Thyroid gland (tissue), 4 donors: ENCODE measurements around the gene RGS16.

Experiments
- POLR2A ChIP-seq, 2 donors: fragments of 450-650 bp; IDR thresholded peaks; one replicate each; pipeline ENCODE4 v1.6.1; 2017; ENCODE audit warnings: antibody characterized with exemption in 2 of 2, mild to moderate bottlenecking in 2 of 2, moderate library complexity in 1 of 2
- TF ChIP-seq, protein P1 (sequence below), 6 experiments: fragments of 200-600 bp in 3 of 6; fragments of 450-650 bp in 3 of 6; sonication (generic) in 3 of 6; IDR thresholded peaks; one replicate each; pipeline ENCODE4 v1.5.1; 2016 to 2019; ENCODE audit warnings: antibody characterized with exemption in 6 of 6, mild to moderate bottlenecking in 2 of 6, inconsistent platforms in 1 of 6, moderate library complexity in 1 of 6

DNA sequence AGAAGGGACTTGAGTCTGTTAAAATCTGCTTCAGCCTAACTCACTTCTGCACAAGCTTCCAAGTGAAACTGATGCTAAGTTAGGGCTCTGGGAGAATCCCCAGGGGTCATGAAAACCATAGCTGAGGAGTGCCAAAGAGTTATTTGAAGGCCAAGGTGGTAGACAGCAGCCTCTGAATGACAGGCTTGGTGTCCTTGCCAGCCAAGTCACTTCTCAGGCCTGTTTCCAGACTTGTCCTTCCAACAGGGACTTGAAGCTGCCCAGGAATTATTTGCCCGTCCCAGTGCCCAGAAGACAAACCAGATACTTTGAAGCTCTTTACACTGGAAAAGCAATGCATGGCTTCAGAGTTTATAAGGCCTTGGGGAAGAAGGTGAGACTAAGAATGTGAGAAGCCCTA is 48.7 kb downstream of the RGS16 start:
- TF ChIP-seq, protein P1, sequence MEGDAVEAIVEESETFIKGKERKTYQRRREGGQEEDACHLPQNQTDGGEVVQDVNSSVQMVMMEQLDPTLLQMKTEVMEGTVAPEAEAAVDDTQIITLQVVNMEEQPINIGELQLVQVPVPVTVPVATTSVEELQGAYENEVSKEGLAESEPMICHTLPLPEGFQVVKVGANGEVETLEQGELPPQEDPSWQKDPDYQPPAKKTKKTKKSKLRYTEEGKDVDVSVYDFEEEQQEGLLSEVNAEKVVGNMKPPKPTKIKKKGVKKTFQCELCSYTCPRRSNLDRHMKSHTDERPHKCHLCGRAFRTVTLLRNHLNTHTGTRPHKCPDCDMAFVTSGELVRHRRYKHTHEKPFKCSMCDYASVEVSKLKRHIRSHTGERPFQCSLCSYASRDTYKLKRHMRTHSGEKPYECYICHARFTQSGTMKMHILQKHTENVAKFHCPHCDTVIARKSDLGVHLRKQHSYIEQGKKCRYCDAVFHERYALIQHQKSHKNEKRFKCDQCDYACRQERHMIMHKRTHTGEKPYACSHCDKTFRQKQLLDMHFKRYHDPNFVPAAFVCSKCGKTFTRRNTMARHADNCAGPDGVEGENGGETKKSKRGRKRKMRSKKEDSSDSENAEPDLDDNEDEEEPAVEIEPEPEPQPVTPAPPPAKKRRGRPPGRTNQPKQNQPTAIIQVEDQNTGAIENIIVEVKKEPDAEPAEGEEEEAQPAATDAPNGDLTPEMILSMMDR (IDR thresholded peaks at IDR 0.05): no peak
- TF ChIP-seq POLR2A (IDR thresholded peaks at IDR 0.05): no peak
